ENCODE data around the gene PPP1R13L.

The PPP1R13L gene

DNA sequence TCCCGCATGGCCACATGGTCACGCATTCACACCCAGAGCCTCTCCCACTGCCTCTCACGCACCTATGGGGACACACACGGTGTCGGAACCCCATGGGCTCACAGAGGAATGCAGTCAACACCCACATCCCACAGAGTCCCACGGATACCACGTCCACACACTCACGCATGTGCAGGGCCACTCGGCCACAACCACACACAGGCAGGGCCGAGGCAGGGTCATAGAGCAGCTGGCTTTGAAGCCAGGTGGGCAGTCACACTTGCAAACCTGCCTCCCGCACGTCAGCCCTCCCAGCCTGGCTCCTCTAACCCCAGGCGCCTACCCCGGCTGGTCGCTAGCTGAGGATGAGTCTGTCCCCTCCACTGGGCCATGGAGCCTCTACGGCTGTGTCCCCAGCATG, 42.6 kb downstream of the PPP1R13L start:
- DNase-seq = no peak

DNA sequence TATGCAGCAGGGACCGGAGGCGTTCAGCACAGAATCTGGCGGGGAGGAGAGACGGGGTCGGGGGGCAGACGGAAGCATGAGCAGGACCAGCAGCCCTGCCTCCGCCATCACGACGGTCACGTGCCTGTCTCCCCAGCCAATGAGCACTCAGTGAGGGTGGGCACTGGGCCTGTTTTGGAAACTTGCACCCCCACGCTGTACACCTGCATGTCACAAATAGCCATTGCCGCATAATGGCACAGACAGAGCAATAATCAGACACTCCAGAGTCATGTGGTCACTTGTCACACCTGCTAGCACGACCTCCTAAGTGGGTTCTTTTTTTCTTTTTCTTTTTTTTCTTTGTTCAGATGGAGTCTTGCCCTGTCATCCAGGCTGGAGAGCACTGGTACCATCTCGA, 43.3 kb downstream of the PPP1R13L start:
- DNase-seq = no peak

DNA sequence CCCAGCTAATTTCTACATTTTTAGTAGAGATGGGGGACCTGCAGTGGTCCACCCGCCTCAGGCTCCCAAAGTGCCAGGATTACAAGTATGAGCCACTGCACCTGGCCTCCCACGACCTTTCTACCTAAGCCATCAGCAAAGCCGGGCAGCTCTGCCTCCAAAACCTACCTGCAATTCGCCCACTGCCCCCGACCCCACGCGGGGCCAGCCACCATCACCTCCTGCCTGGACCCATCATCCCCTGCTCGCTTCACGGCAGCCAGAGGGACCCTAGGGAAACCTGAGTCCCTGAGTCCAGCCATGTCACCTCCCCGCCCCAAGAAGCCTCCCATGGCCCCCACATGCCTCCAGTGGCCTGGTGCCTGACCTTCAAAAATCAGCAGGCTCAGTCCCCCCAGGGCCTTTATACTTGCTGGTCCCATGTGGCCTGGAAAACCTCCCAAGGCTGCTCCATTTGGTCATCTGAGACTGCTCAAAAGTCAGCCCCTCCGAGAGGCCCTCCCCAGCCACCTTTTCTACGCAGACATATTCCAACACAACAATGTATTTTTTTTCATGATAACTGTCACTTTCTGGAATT, 46.6 kb downstream of the PPP1R13L start:
- no peak for DNase-seq

DNA sequence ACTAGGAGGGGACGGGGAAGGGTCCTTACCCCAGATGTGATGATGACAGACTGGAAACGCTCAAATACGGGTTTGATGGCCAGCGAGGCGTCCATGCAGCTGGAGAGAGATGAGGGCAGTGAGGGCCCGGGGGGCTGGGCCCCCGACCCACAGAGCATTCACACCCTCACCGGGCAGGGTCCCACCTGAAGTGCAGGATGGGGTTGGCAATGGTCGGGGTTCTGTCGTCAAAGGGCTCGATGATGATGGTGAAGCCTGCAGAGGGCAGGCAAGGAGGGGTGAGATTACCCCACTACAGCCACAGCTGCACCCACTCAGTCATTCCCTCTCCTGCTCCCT, 47.5 kb downstream of the PPP1R13L start:
- DNase-seq = no peak

DNA sequence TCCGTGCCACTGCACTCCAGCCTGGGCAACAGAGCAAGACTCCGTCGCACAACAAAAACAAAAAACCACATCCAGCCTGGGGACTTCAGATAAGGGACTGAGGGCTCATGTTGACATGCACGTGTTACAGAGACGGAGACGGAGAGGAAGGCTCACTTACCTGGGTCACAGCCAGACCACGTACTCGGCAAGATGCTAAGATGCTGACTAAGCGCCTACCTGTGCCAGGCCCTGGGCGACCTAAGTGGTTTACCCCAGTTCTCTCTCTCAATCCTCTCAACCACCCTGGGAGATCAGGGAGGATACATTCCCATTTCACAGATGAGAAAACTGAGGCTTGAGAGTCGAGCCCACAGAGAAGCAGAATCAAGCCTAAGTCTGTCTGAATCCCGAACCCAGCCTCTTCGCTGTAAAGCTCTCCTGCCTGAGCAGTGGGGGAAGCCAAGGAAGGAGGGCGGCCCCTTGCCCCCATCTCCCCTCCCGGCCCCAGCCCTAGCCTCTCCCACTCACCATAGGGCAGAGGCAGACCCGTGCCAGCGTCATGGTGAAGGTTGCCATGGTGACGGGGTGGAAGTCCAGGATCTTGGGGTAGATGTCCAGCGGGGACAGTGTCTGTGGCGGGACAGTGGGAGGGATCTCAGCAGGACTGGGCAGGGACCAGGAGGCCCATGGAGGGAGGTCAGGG, 48.0 kb downstream of the PPP1R13L start:
- DNase-seq = no peak

GRCh38 chr19:45355910-45356309, 49.0 kb downstream of the PPP1R13L start:
- no peak for DNase-seq

GRCh38 chr19:45355402-45355801, 49.5 kb downstream of the PPP1R13L start:
- DNase-seq = no peak

GRCh38 chr19:45354241-45354842, 50.5 kb downstream of the PPP1R13L start:
- DNase-seq = no peak

DNA sequence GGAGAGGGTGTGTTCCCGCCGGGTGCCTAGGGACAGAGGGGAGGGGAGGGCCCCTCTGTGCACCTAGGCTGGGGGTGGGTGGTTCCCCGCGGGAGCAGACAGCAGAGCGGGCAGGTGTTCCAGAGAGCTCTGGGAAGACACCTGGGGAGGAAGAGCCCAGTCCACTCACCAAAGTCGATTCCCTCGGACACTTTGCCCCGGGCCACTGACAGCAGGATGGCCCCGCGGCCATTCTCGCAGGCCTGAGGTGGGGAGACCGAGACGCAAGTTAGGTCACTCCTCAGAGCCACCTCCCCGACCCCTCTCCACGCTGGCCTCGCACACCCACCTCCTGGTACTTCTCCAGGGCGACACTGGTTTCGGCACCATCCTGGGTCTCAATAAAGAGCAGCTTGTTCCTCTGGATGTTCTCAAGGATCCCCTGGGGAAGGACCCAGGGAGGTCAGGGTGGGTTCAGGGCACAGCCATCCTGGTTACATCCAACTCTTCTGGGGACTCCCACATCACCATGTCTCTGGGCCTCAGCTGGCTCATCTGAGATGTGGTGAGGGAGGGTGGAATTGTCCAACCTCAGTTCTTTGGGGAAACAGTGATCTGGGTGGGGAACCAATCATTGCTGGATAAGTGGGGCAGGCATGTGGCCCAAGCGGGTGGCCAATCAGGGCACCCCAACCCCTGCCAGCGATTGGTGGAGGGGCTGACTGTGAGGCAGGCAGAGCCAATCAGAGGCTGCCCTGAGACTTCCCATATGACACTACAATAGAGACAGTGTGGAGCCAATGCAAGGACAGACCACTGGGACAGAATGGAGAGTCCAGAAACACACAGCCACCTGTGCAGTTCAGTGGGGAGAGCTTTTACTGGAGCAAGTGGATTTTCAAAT, 51.7 kb downstream of the PPP1R13L start:
- DNase-seq = no peak

DNA sequence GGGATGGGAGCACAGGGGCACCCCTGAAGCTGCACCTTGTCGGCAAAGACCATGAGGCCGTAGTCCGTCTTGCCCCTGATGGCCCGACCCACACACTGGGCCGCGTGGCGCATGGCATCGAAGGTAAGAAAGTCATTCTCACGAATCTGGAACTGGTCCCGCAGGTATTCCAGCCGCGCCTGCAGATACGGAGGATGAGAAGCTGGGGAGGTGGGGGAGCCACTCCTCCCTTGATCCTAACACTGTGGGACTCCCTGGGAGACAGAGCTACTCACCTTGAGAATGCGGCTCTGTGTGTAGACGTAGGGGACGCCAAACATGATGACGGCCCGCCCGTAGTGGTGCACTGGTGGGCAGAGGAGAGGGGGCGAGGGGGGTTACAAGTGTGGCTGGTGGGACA, 52.4 kb downstream of the PPP1R13L start:
- DNase-seq = no peak

DNA sequence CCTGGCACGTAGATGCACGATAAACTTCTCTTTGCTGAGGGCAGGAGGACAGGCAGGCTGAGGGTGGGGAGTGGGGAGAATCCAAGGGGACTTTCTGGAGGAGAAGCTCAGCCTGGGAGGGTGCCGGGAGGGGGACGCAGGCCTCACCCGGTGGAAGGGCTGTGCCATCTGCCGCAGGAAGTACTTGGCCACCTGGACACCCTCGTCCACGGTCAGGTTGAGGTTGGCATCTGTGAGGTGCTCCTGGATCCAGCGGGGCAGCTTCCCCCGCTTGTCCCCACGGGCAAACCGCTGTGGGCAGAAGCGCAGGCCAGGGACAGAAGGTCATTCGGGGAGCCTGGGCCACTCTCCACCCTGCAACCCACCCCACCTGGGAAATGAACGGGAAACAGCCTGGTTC, 52.8 kb downstream of the PPP1R13L start:
- no peak for DNase-seq

DNA sequence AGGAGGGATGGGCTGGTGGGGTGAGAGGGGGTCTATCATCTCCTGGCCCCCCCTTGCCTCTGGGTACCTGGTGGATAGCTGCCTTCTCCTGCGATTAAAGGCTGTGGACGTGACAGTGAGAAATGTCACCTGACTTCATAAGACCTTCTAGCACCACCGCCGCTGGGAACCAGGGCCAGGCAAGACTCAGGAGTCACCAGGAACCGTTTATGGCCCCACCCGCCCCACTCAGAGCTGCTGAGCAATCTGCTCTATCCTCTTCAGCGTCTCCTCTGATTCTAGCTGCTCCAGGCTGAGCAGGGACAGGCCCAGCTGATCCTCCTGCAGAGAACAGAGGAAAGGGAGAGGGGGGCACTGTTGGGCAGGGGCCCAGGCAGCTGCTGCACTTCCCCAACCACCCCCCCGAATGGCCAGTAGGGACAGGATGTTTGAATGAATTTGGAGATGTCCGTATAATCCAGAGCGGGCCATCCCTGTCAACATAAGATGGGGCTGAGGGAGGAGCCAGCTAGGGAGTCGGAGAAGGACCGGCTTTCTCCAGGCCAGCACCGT, 53.4 kb downstream of the PPP1R13L start:
- no peak for DNase-seq

DNA sequence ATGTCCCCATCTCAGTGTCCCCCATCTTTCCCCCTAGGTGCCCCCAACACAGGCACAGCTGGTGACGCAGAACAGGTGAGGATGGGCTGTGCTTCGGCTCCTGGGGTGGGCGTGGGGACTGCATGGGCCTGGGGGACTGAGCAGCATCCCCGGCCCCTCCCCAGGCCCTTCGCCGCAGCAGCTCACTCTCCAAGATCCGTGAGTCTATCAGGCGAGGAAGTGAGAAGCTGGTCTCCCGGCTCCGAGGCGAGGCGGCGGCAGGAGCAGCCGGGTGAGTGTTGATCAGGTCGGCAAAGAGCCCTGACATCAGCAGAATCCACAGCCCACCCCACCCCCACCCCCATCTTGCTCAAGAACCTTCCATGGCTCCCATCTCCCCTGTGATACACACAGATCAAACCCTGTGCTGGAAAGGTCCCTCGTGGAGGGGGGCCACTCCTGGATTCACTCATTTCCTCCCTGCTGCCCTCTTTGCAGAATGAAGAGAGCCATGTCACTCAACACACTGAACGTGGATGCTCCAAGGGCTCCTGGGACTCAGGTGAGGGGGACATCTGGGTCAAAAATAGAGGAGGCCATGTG, 54.3 kb downstream of the PPP1R13L start:
- no peak for DNase-seq

DNA sequence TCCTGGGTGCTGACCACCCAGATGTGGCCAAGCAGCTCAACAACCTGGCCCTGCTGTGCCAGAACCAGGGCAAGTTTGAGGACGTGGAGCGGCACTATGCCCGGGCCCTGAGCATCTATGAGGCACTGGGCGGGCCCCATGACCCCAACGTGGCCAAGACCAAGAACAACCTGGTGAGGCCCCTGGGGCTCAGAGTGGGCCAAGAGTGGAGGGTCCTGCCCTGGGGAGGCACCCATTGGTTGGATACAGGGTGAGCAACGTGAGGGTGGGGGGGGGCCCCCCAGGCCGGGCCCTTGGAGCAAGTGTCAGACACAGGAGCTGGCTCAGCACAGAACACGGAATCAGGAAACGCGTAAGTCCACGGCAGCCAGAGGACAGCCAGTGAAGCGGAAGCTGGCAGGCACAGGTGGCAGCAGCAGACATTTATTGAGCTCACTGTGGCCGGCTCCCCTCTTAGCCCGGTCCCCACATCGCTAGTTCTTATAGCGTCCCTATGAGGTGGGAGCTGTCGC, 55.4 kb downstream of the PPP1R13L start:
- DNase-seq = no peak

DNA sequence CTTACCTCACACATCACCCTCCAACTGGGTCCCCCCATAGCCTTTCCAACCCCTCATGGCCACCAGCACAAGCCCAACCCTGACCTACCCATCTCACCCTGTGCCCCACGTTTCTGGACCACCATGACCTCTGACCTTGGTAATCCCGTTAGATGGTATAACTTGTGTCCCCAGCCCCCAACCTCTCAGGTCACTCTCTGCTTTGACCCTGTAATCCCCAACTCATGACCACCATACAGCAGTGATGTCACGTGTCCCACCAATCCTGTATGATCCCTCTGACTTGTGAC, 55.8 kb downstream of the PPP1R13L start:
- DNase-seq = no peak

DNA sequence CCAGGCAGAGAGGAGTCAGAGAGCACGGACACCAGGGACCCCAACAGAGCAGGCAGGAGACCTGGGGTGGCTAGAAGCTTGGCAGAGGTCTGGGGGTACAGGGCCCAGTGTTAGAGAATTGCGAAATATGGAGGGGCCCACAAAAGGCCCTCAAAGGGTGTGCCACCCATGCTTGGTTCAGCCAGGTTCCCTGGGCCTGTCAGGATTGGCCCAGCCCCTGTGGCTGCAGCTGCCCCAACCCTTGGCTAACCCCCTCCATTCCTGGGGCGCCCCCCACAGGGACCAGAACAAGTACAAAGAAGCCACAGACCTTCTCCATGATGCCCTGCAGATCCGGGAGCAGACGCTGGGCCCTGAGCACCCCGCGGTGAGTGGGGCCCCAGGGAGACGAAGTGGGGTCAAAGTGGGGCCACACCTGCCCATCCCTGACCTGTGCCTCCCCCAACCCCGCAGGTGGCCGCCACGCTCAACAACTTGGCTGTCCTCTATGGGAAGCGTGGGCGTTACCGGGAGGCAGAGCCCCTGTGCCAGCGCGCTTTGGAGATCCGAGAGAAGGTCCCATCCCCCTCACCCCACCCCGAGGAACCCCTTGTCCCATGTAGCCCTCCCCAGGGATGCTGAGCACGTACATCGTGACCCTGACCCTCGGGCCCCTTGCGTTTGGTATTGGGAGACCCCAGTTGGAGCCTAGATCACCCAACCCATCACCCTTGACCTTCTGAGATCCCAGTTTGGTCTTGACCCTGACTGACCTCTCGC, 56.3 kb downstream of the PPP1R13L start:
- no peak for DNase-seq

- DNase-seq = no peak
These were observed 57.1 kb downstream of the PPP1R13L start for GRCh38 chr19:45347570-45348366.

DNA sequence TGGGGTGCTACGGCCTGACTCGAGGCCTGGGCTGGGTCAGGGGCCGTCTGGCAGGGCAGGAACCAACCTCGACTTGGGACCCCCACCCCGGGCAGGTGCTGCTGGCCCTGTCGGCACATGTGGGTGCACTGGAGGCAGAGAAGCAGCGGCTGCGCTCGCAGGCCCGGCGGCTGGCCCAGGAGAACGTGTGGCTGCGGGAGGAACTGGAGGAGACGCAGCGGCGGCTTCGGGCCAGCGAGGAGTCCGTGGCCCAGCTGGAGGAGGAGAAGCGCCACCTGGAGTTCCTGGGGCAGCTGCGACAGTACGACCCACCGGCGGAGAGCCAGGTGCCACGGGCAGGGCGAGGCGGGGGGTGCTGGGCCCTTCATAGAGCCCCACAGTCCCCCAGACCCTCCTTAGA, 58.4 kb downstream of the PPP1R13L start:
- no peak for DNase-seq

DNA sequence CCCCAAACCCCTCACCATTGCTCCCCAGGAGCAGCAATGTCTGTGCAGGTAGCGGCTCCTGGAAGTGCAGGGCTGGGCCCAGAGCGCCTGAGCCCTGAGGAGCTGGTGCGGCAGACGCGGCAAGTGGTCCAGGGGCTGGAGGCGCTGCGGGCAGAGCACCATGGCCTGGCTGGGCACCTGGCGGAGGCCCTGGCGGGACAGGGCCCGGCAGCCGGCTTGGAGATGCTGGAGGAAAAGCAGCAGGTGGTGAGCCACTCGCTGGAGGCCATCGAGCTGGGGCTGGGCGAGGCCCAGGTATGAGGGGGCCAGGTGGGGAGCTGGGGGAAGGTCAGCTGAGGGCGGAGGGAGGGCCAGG, 59.4 kb downstream of the PPP1R13L start:
- DNase-seq = no peak

DNA sequence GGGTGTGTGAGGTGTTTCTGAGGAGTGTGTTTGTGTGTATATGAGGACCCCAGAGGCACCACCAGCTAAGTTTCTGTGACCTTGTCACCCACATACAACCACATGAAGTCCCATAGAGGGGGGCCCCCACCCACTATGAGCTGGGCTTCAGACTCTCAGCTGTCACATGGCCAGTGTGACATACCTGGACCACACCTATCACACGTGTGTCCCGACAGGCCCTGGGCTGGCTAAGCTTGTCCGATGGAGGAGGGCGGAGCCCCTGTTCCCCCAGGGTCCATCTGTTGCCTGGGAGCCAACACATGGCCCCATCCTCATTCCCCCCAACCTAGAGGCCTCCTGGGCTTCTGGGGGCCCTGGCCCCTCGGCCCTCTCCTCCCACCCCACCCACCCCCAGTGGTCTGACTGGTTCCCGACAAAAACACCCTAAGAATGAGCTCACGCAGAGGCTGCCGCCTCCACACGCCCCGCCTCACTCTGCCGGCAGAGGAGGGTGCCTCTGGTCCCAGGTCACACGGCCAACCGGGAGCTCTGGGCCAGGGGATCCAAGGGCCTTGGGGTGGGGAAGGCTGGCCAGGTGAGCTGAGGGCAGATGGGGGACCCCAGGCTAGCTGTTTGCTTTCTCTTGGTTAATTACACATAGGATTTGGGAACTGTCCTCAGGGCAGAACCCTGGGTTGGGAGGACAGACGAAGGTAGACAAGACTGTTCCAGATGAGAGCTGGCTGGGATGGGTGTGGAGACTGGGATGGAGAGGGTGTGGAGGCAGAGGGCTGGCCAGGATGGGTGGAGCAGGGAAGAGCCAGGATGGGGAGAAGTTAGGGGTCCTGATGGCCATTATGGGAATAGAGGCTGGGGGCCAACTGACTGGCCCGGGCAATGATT, 60.0 kb downstream of the PPP1R13L start:
- no peak for DNase-seq

- no peak for DNase-seq
These were observed 62.0 kb downstream of the PPP1R13L start for GRCh38 chr19:45342911-45343310.
